ENCODE measurements around the gene CTSC. TPM values are rescaled to one million over a fixed set of nuclear protein-coding genes. Genes with fewer than 3 reads are reported as not detected.
A peak's percentile ranks its signal among the peaks of the same experiment; 100 is the strongest.

The CTSC gene
- total and polyA plus RNA-seq, 7 donors = 28.0 to 203 (median 47.1) TPM

- no peak for TF ChIP-seq EP300 (IDR thresholded peaks at IDR 0.05)
- no peak for TF ChIP-seq CTCF (IDR thresholded peaks at IDR 0.05)
- TF ChIP-seq POLR2AphosphoS5 (IDR thresholded peaks at IDR 0.05) = no peak
- TF ChIP-seq POLR2A (IDR thresholded peaks at IDR 0.05) = no peak
- intact Hi-C loops (cut with DNase I) = no loop called here
- Histone ChIP-seq H3K27me3 (no peaks in the 10 kb centered on the region), H3K4me3 (no peak overlapping the region), H3K4me1 (peaks cover 0 to 8% (median 5%) of the 10 kb centered on the region in 4 donors), H3K27ac (peak overlapping the region in 1 of 4 donors; percentile 9), H3K9me3 (no peaks in the 10 kb centered on the region), H3K36me3 (no peaks in the 10 kb centered on the region)
- no peak for DNase-seq
- whole genome bisulfite sequencing, 2 donors = 59 to 79% methylated on average over 1 of the region's 1 CpG
Measured at GRCh38 chr11:88348870-88349269, 11.3 kb upstream of the CTSC start.

DNA sequence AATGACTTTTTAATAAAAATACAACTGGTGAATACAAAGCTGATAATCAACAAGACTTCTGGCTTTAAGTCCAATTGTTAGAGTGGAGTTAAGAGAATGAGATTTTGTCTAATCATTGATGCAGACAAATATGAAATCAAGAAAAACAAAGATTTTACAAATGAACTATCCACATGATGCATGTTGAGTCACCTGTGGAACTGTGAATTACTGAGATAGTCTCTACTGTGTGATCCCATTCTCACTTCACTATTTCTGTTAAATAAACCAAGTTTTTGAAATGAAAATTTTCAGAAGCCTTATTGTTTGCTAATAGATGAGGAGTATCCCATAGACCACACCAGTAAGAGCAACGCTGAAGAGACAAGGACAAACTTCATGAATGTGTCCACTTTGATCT lies 8.4 kb upstream of the CTSC start:
- 96 to 97% methylated on average over 1 of the region's 1 CpG for WGBS, 2 donors
- DNase-seq = no peak
- Histone ChIP-seq H3K27ac (no peak overlapping the region), H3K9me3 (no peaks in the 10 kb centered on the region), H3K4me1 (peaks cover 0 to 8% (median 5%) of the 10 kb centered on the region in 4 donors), H3K4me3 (no peak overlapping the region), H3K27me3 (no peaks in the 10 kb centered on the region), H3K36me3 (no peaks in the 10 kb centered on the region)
- intact Hi-C loops (cut with DNase I) = no loop called here
- TF ChIP-seq POLR2AphosphoS5 (IDR thresholded peaks at IDR 0.05) = no peak
- TF ChIP-seq POLR2A (IDR thresholded peaks at IDR 0.05) = no peak
- no peak for TF ChIP-seq EP300 (IDR thresholded peaks at IDR 0.05)
- TF ChIP-seq CTCF (IDR thresholded peaks at IDR 0.05) = no peak

GRCh38 chr11:88345408-88345807 lies 7.9 kb upstream of the CTSC start:
- H3K27me3 ChIP-seq = no peaks in the 10 kb centered on the region
- DNase-seq = no peak
- no peak overlapping the region for H3K27ac ChIP-seq
- TF ChIP-seq EP300 (IDR thresholded peaks at IDR 0.05) = no peak
- TF ChIP-seq POLR2A (IDR thresholded peaks at IDR 0.05) = no peak
- TF ChIP-seq POLR2AphosphoS5 (IDR thresholded peaks at IDR 0.05) = no peak
- TF ChIP-seq CTCF (IDR thresholded peaks at IDR 0.05) = no peak
- intact Hi-C loops (cut with DNase I) = no loop called here
- no peaks in the 10 kb centered on the region for H3K36me3 ChIP-seq
- H3K4me3 ChIP-seq = no peak overlapping the region
- 85 to 87% methylated on average over 2 of the region's 2 CpGs for WGBS, 2 donors
- H3K4me1 ChIP-seq = peaks cover 0 to 8% (median 5%) of the 10 kb centered on the region in 4 donors
- H3K9me3 ChIP-seq = no peaks in the 10 kb centered on the region

- Histone ChIP-seq H3K4me3 (no peak overlapping the region), H3K4me1 (peaks cover 0 to 8% (median 5%) of the 10 kb centered on the region in 4 donors), H3K36me3 (no peaks in the 10 kb centered on the region), H3K27ac (no peak overlapping the region), H3K9me3 (no peaks in the 10 kb centered on the region), H3K27me3 (no peaks in the 10 kb centered on the region)
- no peak for DNase-seq
- 86 to 89% methylated on average over 2 of the region's 2 CpGs for WGBS, 2 donors
- intact Hi-C loops (cut with DNase I) = no loop called here
- TF ChIP-seq CTCF (IDR thresholded peaks at IDR 0.05) (no peak), POLR2AphosphoS5 (IDR thresholded peaks at IDR 0.05) (no peak), EP300 (IDR thresholded peaks at IDR 0.05) (no peak), POLR2A (IDR thresholded peaks at IDR 0.05) (no peak)
Measured at GRCh38 chr11:88344869-88345268, 7.3 kb upstream of the CTSC start.

Measured in sigmoid colon (tissue), 7 donors.